Naive thymus-derived CD8-positive, alpha-beta T cell (primary cell): ENCODE results near the gene SH3BGR. TPM values are rescaled to one million over a fixed set of nuclear protein-coding genes. Genes with fewer than 3 reads are reported as not detected.
"Not testable (repeated sequence)": the region's sequence is repeated elsewhere in the genome, so short reads cannot be mapped to it uniquely, and the experiment has no call there.

Experiments
- ATAC-seq, 2 donors: fragments of 150-1000 bp; cut with Tn5 transposase in 1 of 2; sonication (Bioruptor Pico), chemical (Tn5 transposase) in 1 of 2; 1 replicate in 1 of 2; 2 replicates in 1 of 2; pipeline ENCODE4 v1.10.0; 2021; ENCODE audit warnings: mild to moderate bottlenecking in 2 of 2, moderate library complexity in 2 of 2
- POLR2A ChIA-PET: fragments of 350-600 bp; sonication (Branson Sonifier 250); formaldehyde crosslinking; loops from one replicate; lab custom pipeline; 2021; ENCODE audit warnings: antibody characterized with exemption; lab: Charles Lee
- DNase-seq, 10 donors: peaks; one replicate each; pipeline versions ENCODE4 v3.0.0 to v3.0.0-alpha.2; 2020 to 2022
- H3K27ac Mint-ChIP-seq, 10 donors: one replicate each; pipeline ENCODE4 v1.8.0; 2020 to 2022; ENCODE audit warnings: mild to moderate bottlenecking in 10 of 10, mixed read lengths in 10 of 10, moderate library complexity in 4 of 10, inconsistent platforms in 1 of 10
- H3K27me3 Mint-ChIP-seq, 5 donors: one replicate each; pipeline ENCODE4 v1.8.0; 2021 to 2022; ENCODE audit warnings: mixed read lengths in 5 of 5
- H3K36me3 Mint-ChIP-seq, 3 donors: one replicate each; pipeline ENCODE4 v1.8.0; 2020 to 2022; ENCODE audit warnings: mixed read lengths in 3 of 3, mild to moderate bottlenecking in 2 of 3, inconsistent platforms in 1 of 3
- H3K4me1 Mint-ChIP-seq, 4 donors: one replicate each; pipeline ENCODE4 v1.8.0; 2021 to 2022; ENCODE audit warnings: mixed read lengths in 4 of 4
- H3K4me3 Mint-ChIP-seq, 10 donors: one replicate each; pipeline ENCODE4 v1.8.0; 2020 to 2022; ENCODE audit warnings: mild to moderate bottlenecking in 10 of 10, mixed read lengths in 10 of 10, moderate library complexity in 6 of 10, inconsistent platforms in 1 of 10
- H3K9me3 Mint-ChIP-seq, 9 donors: one replicate each; pipeline ENCODE4 v1.8.0; 2020 to 2022; ENCODE audit warnings: mixed read lengths in 9 of 9, mild to moderate bottlenecking in 3 of 9, inconsistent platforms in 1 of 9, moderate library complexity in 1 of 9
- polyA plus RNA-seq, 3 donors: library from polyadenylated mRNA; unstranded; fragments of 300-500 nt; fragmentation: Illumina TruSeq; gene quantifications; one replicate each; pipeline ENCODE4 v1.2.3, GENCODE V29; 2021
- total RNA-seq, 8 experiments: library from RNA in 2 of 8; stranded (reverse) in 2 of 8; gene quantifications; one replicate each; pipeline ENCODE4 v1.2.3 and lab custom pipeline; 2021 to 2026

Gene SH3BGR
- total RNA-seq (1 to 10 TPM; 2.8 to 3.5 TPM), polyA plus RNA-seq (1 to 10 TPM; 2.1 to 5.7 (median 4.3) TPM), total RNA-seq (lab: John Stamatoyannopoulos, UW) (0 to 0.21 (median 0.04) reads per million in 6 experiments)

- peaks cover 0 to 4% (median 0%) of the 10 kb centered on the region in 5 donors for H3K27me3 Mint-ChIP-seq
- peak within 1 kb of the TSS in 2 of 10 donors; percentile 51 to 68 for H3K27ac Mint-ChIP-seq
- POLR2A ChIA-PET = no interaction called here
Measured at GRCh38 chr21:39451332-39452206, at the start of gene SH3BGR. Gene SH3BGR (plus strand): TSS chr21:39451970. CDS start chr21:39452097, 127 bp downstream.

GRCh38 chr21:39406065-39406464, 45.7 kb upstream of the SH3BGR start:
- no peaks in the 10 kb centered on the region for H3K4me1 Mint-ChIP-seq
- peak overlapping the region in 1 of 10 donors; percentile 20 for H3K27ac Mint-ChIP-seq
- H3K27me3 Mint-ChIP-seq = no peaks in the 10 kb centered on the region
- H3K4me3 Mint-ChIP-seq = no peak overlapping the region
- POLR2A ChIA-PET = no interaction called here
- peaks cover 8 to 29% (median 21%) of the 10 kb centered on the region in 3 donors for H3K36me3 Mint-ChIP-seq
- ATAC-seq (no peak), DNase-seq (no peak)
- H3K9me3 Mint-ChIP-seq = peaks cover 0 to 10% (median 0%) of the 10 kb centered on the region in 9 donors

More at GRCh38 chr21:39451332-39452206, at the start of gene SH3BGR:
- Mint-ChIP-seq H3K4me1 (peaks cover 0 to 4% (median 2%) of the 10 kb centered on the region in 4 donors), H3K36me3 (no peaks in the 10 kb centered on the region), H3K4me3 (no peak within 1 kb of the TSS), H3K9me3 (no peaks in the 10 kb centered on the region)
- DNase-seq = no peak
- no peak for ATAC-seq

- H3K36me3 Mint-ChIP-seq, ATAC-seq, H3K27ac Mint-ChIP-seq, H3K4me3 Mint-ChIP-seq, H3K9me3 Mint-ChIP-seq, DNase-seq, H3K4me1 Mint-ChIP-seq, H3K27me3 Mint-ChIP-seq: not testable (repeated sequence)
- POLR2A ChIA-PET = interaction anchor here (0.7 kb wide), 1 partner anchor 10 kb away, joined by 4 read pairs; no protein-coding TSS in a partner anchor
Measured at GRCh38 chr21:39419204-39419603, 32.6 kb upstream of the SH3BGR start.

- Mint-ChIP-seq H3K4me3 (no peak overlapping the region), H3K27ac (no peak overlapping the region), H3K36me3 (peaks cover 0 to 2% (median 0%) of the 10 kb centered on the region in 3 donors), H3K9me3 (no peaks in the 10 kb centered on the region), H3K27me3 (no peaks in the 10 kb centered on the region), H3K4me1 (no peaks in the 10 kb centered on the region)
- ATAC-seq = no peak
- no peak for DNase-seq
- POLR2A ChIA-PET = no interaction called here
Measured at GRCh38 chr21:39422527-39423241, 29.1 kb upstream of the SH3BGR start.

- Mint-ChIP-seq H3K27ac (no peak overlapping the region), H3K4me1 (no peaks in the 10 kb centered on the region)
Measured at GRCh38 chr21:39429445-39429844, 22.3 kb upstream of the SH3BGR start.

GRCh38 chr21:39430016-39430415, 21.8 kb upstream of the SH3BGR start:
- H3K9me3 Mint-ChIP-seq = no peaks in the 10 kb centered on the region
- H3K27me3 Mint-ChIP-seq = peaks cover 0 to 6% (median 3%) of the 10 kb centered on the region in 5 donors
- no peaks in the 10 kb centered on the region for H3K4me1 Mint-ChIP-seq
- H3K27ac Mint-ChIP-seq = no peak overlapping the region
- POLR2A ChIA-PET = interaction anchor here (0.6 kb wide), 1 partner anchor 81 kb away, joined by 3 read pairs; no protein-coding TSS in a partner anchor
- peaks cover 0 to 2% (median 0%) of the 10 kb centered on the region in 3 donors for H3K36me3 Mint-ChIP-seq
- no peak overlapping the region for H3K4me3 Mint-ChIP-seq
- DNase-seq (no peak), ATAC-seq (no peak)

More at GRCh38 chr21:39429445-39429844, 22.3 kb upstream of the SH3BGR start:
- DNase-seq (no peak), ATAC-seq (no peak)
- no peak overlapping the region for H3K4me3 Mint-ChIP-seq
- H3K9me3 Mint-ChIP-seq = no peaks in the 10 kb centered on the region
- peaks cover 0 to 6% (median 3%) of the 10 kb centered on the region in 5 donors for H3K27me3 Mint-ChIP-seq
- peaks cover 0 to 2% (median 0%) of the 10 kb centered on the region in 3 donors for H3K36me3 Mint-ChIP-seq
- POLR2A ChIA-PET = no interaction called here

- no peak for ATAC-seq
- H3K4me1 Mint-ChIP-seq = no peaks in the 10 kb centered on the region
- POLR2A ChIA-PET = interaction anchor here (0.6 kb wide), 1 partner anchor 81 kb away, joined by 3 read pairs; no protein-coding TSS in a partner anchor
- H3K36me3 Mint-ChIP-seq = peaks cover 0 to 2% (median 0%) of the 10 kb centered on the region in 3 donors
- no peak overlapping the region for H3K27ac Mint-ChIP-seq
- H3K4me3 Mint-ChIP-seq = no peak overlapping the region
- no peaks in the 10 kb centered on the region for H3K9me3 Mint-ChIP-seq
- peaks cover 0 to 6% (median 3%) of the 10 kb centered on the region in 5 donors for H3K27me3 Mint-ChIP-seq
- DNase-seq = no peak
Measured at GRCh38 chr21:39430457-39430856, 21.3 kb upstream of the SH3BGR start.

- no peak overlapping the region for H3K4me3 Mint-ChIP-seq
- peaks cover 0 to 6% (median 3%) of the 10 kb centered on the region in 5 donors for H3K27me3 Mint-ChIP-seq
- peaks cover 0 to 2% (median 0%) of the 10 kb centered on the region in 3 donors for H3K36me3 Mint-ChIP-seq
- POLR2A ChIA-PET = no interaction called here
- no peaks in the 10 kb centered on the region for H3K4me1 Mint-ChIP-seq
- H3K27ac Mint-ChIP-seq = no peak overlapping the region
- ATAC-seq (no peak), DNase-seq (no peak)
- H3K9me3 Mint-ChIP-seq = no peaks in the 10 kb centered on the region
Measured at GRCh38 chr21:39430954-39431353, 20.8 kb upstream of the SH3BGR start.

GRCh38 chr21:39434950-39435349, 16.8 kb upstream of the SH3BGR start:
- H3K4me3 Mint-ChIP-seq = no peak overlapping the region
- H3K27me3 Mint-ChIP-seq = peaks cover 5 to 13% (median 10%) of the 10 kb centered on the region in 5 donors
- DNase-seq = no peak
- POLR2A ChIA-PET = no interaction called here
- H3K9me3 Mint-ChIP-seq = no peaks in the 10 kb centered on the region
- no peak overlapping the region for H3K27ac Mint-ChIP-seq
- H3K4me1 Mint-ChIP-seq = no peaks in the 10 kb centered on the region
- peaks cover 0 to 6% (median 2%) of the 10 kb centered on the region in 3 donors for H3K36me3 Mint-ChIP-seq
- no peak for ATAC-seq

- POLR2A ChIA-PET = no interaction called here
- DNase-seq (no peak), ATAC-seq (no peak)
- H3K27ac Mint-ChIP-seq = no peak overlapping the region
- H3K4me3 Mint-ChIP-seq = no peak overlapping the region
- peaks cover 14 to 33% (median 15%) of the 10 kb centered on the region in 5 donors for H3K27me3 Mint-ChIP-seq
- peaks cover 0 to 3% (median 1%) of the 10 kb centered on the region in 4 donors for H3K4me1 Mint-ChIP-seq
- peaks cover 0 to 6% (median 0%) of the 10 kb centered on the region in 3 donors for H3K36me3 Mint-ChIP-seq
- H3K9me3 Mint-ChIP-seq = no peaks in the 10 kb centered on the region
Measured at GRCh38 chr21:39439232-39439631, 12.5 kb upstream of the SH3BGR start.

GRCh38 chr21:39441502-39442475, 10.0 kb upstream of the SH3BGR start:
- H3K36me3 Mint-ChIP-seq = peaks cover 0 to 6% (median 2%) of the 10 kb centered on the region in 3 donors
- H3K9me3 Mint-ChIP-seq = no peaks in the 10 kb centered on the region
- DNase-seq = peak in 7 of 10 donors; percentile 23 to 40 (median 24)
- peaks cover 11 to 19% (median 15%) of the 10 kb centered on the region in 4 donors for H3K4me1 Mint-ChIP-seq
- POLR2A ChIA-PET = no interaction called here
- ATAC-seq = peak in 1 of 2 donors; percentile 38
- H3K4me3 Mint-ChIP-seq = peak overlapping the region in 1 of 10 donors; percentile 25
- H3K27ac Mint-ChIP-seq = peak overlapping the region in 3 of 10 donors; percentile 12 to 50 (median 37)
- peaks cover 13 to 33% (median 14%) of the 10 kb centered on the region in 5 donors for H3K27me3 Mint-ChIP-seq
